H1 (cell line): ENCODE results near the gene PPP1R14C. TPM values are rescaled to one million over a fixed set of nuclear protein-coding genes. Genes with fewer than 3 reads are reported as not detected.

Experiments
- CTCF ChIA-PET: fragments of 300-600 bp; sonication (Branson Sonifier 250); formaldehyde crosslinking; loops from one replicate; lab custom pipeline; 2021; ENCODE audit not compliant: partially characterized antibody; lab: Charles Lee
- POLR2A ChIA-PET: fragments of 300-600 bp; sonication (Branson Sonifier 250); formaldehyde crosslinking; loops from one replicate; lab custom pipeline; 2021; ENCODE audit warnings: inconsistent platforms; ENCODE audit not compliant: partially characterized antibody; lab: Charles Lee
- DNase-seq, 2 experiments: peaks; one replicate each; pipeline versions ENCODE4 v3.0.0 to v3.0.0-alpha.2; 2010 to 2022; ENCODE audit warnings: low spot score in 2 of 2, low read depth in 1 of 2, mixed read lengths in 1 of 2
- FAIRE-seq: peaks from 2 replicates; lab custom pipeline; 2011; peaks lifted over from hg19 to GRCh38; lab: Jason Lieb, UNC
- H2AFZ ChIP-seq: 2 replicates; pipeline ENCODE4 v1.8.1; 2012; ENCODE audit warnings: low read length, inconsistent platforms
- H2AK5ac ChIP-seq: 2 replicates; pipeline ENCODE4 v1.6.1; 2013; ENCODE audit warnings: low read depth, low read length
- H2BK120ac ChIP-seq: replicated peaks from 2 replicates; pipeline ENCODE3; 2013; ENCODE audit warnings: low read depth, low read length, inconsistent platforms
- H2BK12ac ChIP-seq: 2 replicates; pipeline ENCODE4 v1.6.1; 2013; ENCODE audit warnings: low read depth, low read length
- H2BK15ac ChIP-seq: 2 replicates; pipeline ENCODE4 v1.6.1; 2013; ENCODE audit warnings: low read length
- H2BK20ac ChIP-seq: 2 replicates; pipeline ENCODE4 v1.6.1; 2013; ENCODE audit warnings: low read length
- H2BK5ac ChIP-seq: 2 replicates; pipeline ENCODE4 v1.6.1; 2013; ENCODE audit warnings: low read depth, low read length
- H3K14ac ChIP-seq: 2 replicates; pipeline ENCODE4 v1.6.1; 2013; ENCODE audit warnings: inconsistent platforms; ENCODE audit not compliant: insufficient read length
- H3K18ac ChIP-seq: 2 replicates; pipeline ENCODE4 v1.6.1; 2013; ENCODE audit warnings: low read length; ENCODE audit errors: extremely low read depth
- H3K23ac ChIP-seq: 2 replicates; pipeline ENCODE4 v1.6.1; 2013; ENCODE audit warnings: inconsistent platforms; ENCODE audit not compliant: insufficient read length
- H3K23me2 ChIP-seq: 2 replicates; pipeline ENCODE4 v1.6.1; 2013; ENCODE audit warnings: low read depth, low read length
- H3K27ac ChIP-seq: 2 replicates; pipeline ENCODE4 v1.6.1; 2011; ENCODE audit warnings: low read depth, low read length, inconsistent platforms
- H3K27me3 ChIP-seq, 4 experiments: replicated peaks in 1 of 4; 1 replicate in 1 of 4; 2 replicates in 3 of 4; pipeline versions ENCODE4 v1.6.1 to v1.8.1; 2011 to 2013; ENCODE audit warnings: low read length in 3 of 4, mild to moderate bottlenecking in 3 of 4, inconsistent platforms in 2 of 4, mixed read lengths in 2 of 4, moderate library complexity in 1 of 4; ENCODE audit not compliant: control insufficient read depth in 3 of 4, insufficient read depth in 3 of 4; ENCODE audit errors: extremely low read depth in 1 of 4
- H3K36me3 ChIP-seq, 4 experiments: 2 replicates each; pipeline versions ENCODE4 v1.6.1 to v1.8.1; 2011 to 2013; ENCODE audit warnings: mild to moderate bottlenecking in 4 of 4, low read length in 3 of 4, moderate library complexity in 2 of 4, control low read depth in 1 of 4, inconsistent platforms in 1 of 4; ENCODE audit not compliant: insufficient read depth in 4 of 4, control insufficient read depth in 2 of 4
- H3K4ac ChIP-seq: replicated peaks from 2 replicates; pipeline ENCODE3; 2013; ENCODE audit warnings: low read length, low read depth, mixed read lengths, inconsistent platforms; ENCODE audit not compliant: insufficient read length
- H3K4me1 ChIP-seq, 4 experiments: replicated peaks in 1 of 4; 1 replicate in 1 of 4; 2 replicates in 3 of 4; pipeline versions ENCODE4 v1.6.1 to v1.8.1; 2011 to 2013; ENCODE audit warnings: low read length in 3 of 4, inconsistent platforms in 2 of 4, mixed read lengths in 1 of 4; ENCODE audit not compliant: insufficient read depth in 4 of 4, control insufficient read depth in 3 of 4
- H3K4me2 ChIP-seq, 2 experiments: 2 replicates each; pipeline versions ENCODE4 v1.6.1 to v1.8.1; 2011 to 2013; ENCODE audit warnings: low read depth in 2 of 2, low read length in 2 of 2, control low read depth in 1 of 2, inconsistent platforms in 1 of 2, mild to moderate bottlenecking in 1 of 2; ENCODE audit not compliant: insufficient read depth in 1 of 2
- H3K4me3 ChIP-seq, 4 experiments: fragments of 200-600, 300-600 bp in 1 of 4; sonication (generic), shearing (Covaris generic), sonication (Bioruptor Twin) in 1 of 4; 2 replicates each; pipeline versions ENCODE4 v1.5.1 to v1.8.1; 2011 to 2016; ENCODE audit warnings: low read length in 4 of 4, low read depth in 3 of 4, control low read depth in 2 of 4, inconsistent platforms in 2 of 4, mild to moderate bottlenecking in 2 of 4, mixed read lengths in 1 of 4, moderate library complexity in 1 of 4; ENCODE audit not compliant: insufficient read depth in 2 of 4; ENCODE audit errors: extremely low read depth in 1 of 4
- H3K56ac ChIP-seq: replicated peaks from 2 replicates; pipeline ENCODE3; 2013; ENCODE audit warnings: low read depth, mild to moderate bottlenecking, mixed read lengths, low read length, inconsistent platforms; ENCODE audit not compliant: insufficient read length
- H3K79me1 ChIP-seq: 2 replicates; pipeline ENCODE4 v1.6.1; 2013; ENCODE audit warnings: low read depth, low read length, control low read depth
- H3K79me2 ChIP-seq, 2 experiments: 2 replicates each; pipeline versions ENCODE4 v1.6.1 to v1.8.1; 2012 to 2013; ENCODE audit warnings: low read length in 2 of 2, mild to moderate bottlenecking in 2 of 2, inconsistent platforms in 1 of 2; ENCODE audit not compliant: insufficient read depth in 2 of 2, control insufficient read depth in 1 of 2
- H3K9ac ChIP-seq, 4 experiments: replicated peaks in 1 of 4; 1 replicate in 1 of 4; 2 replicates in 3 of 4; pipeline versions ENCODE4 v1.6.1 to v1.8.1; 2011 to 2013; ENCODE audit warnings: low read depth in 3 of 4, low read length in 3 of 4, control low read depth in 2 of 4, mild to moderate bottlenecking in 2 of 4, moderate library complexity in 2 of 4, inconsistent platforms in 1 of 4; ENCODE audit errors: extremely low read depth in 1 of 4
- H3K9me3 ChIP-seq, 2 experiments: 2 replicates each; pipeline versions ENCODE4 v1.6.1 to v1.8.1; 2012 to 2013; ENCODE audit warnings: mild to moderate bottlenecking in 2 of 2, moderate library complexity in 2 of 2, control low read depth in 1 of 2, inconsistent platforms in 1 of 2, low read depth in 1 of 2, low read length in 1 of 2, mixed read lengths in 1 of 2; ENCODE audit not compliant: insufficient read depth in 2 of 2
- H4K20me1 ChIP-seq, 2 experiments: replicated peaks in 1 of 2; 2 replicates each; pipeline versions ENCODE3 to v1.8.1; 2011 to 2013; ENCODE audit warnings: inconsistent platforms in 2 of 2, low read length in 2 of 2, mild to moderate bottlenecking in 1 of 2; ENCODE audit not compliant: insufficient read depth in 2 of 2, control insufficient read depth in 1 of 2
- H4K5ac ChIP-seq: 2 replicates; pipeline ENCODE4 v1.6.1; 2013; ENCODE audit warnings: low read length, low read depth, mixed read lengths, inconsistent platforms; ENCODE audit not compliant: insufficient read length
- H4K8ac ChIP-seq: 2 replicates; pipeline ENCODE4 v1.8.0; 2013; ENCODE audit warnings: mild to moderate bottlenecking, moderate library complexity, low read length, inconsistent platforms; ENCODE audit not compliant: insufficient read depth; ENCODE audit errors: extremely low read depth
- H4K91ac ChIP-seq: replicated peaks from 2 replicates; pipeline ENCODE3; 2013; ENCODE audit warnings: low read length, mixed read lengths, inconsistent platforms; ENCODE audit not compliant: insufficient read length
- EP300 ChIP-seq, 2 experiments: IDR thresholded peaks; 1 replicate in 1 of 2; 2 replicates in 1 of 2; pipeline ENCODE4 v1.6.1; 2011 to 2012; ENCODE audit warnings: low read depth in 2 of 2, low read length in 2 of 2, mild to moderate bottlenecking in 2 of 2, borderline replicate concordance in 1 of 2, inconsistent platforms in 1 of 2, moderate library complexity in 1 of 2
- MAFK ChIP-seq: IDR thresholded peaks from 2 replicates; pipeline ENCODE4 v1.6.1; 2012; ENCODE audit warnings: low read depth, mild to moderate bottlenecking, improper control_type of control experiment, low read length
- POU5F1 ChIP-seq: IDR thresholded peaks from 2 replicates; pipeline ENCODE4 v1.6.1; 2011; ENCODE audit warnings: low read depth, mild to moderate bottlenecking, low read length, moderate library complexity
- SIN3A ChIP-seq, 2 experiments: IDR thresholded peaks in 1 of 2; conservative IDR thresholded peaks in 1 of 2; 2 replicates each; pipeline ENCODE4 v1.6.1; 2011 to 2012; ENCODE audit warnings: low read length in 2 of 2, improper control_type of control experiment in 1 of 2, low read depth in 1 of 2, mild to moderate bottlenecking in 1 of 2
- SP2 ChIP-seq: IDR thresholded peaks from 2 replicates; pipeline ENCODE4 v1.6.1; 2012; ENCODE audit warnings: mild to moderate bottlenecking, low read length, inconsistent platforms
- TAF1 ChIP-seq: IDR thresholded peaks from 2 replicates; pipeline ENCODE4 v1.6.1; 2011; ENCODE audit warnings: mild to moderate bottlenecking, low read depth, low read length
- WGBS, 2 experiments: shearing (Covaris generic) in 1 of 2; methylation state at CpG; one replicate each; pipeline versions ENCODE4 v1.1.6 to v1.1.7; 2013 to 2015; ENCODE audit warnings: low lambda C conversion rate in 2 of 2, mixed read lengths in 2 of 2, inconsistent platforms in 1 of 2, low coverage in 1 of 2, missing lambda C conversion rate in 1 of 2; ENCODE audit not compliant: insufficient replicate concordance in 2 of 2, insufficient coverage in 1 of 2, insufficient read length in 1 of 2; ENCODE audit errors: extremely low coverage in 1 of 2, missing lambda C conversion rate in 1 of 2; 5-methylcytosine and 5-hydroxymethylcytosine counted together
- polyA plus RNA-seq, 7 experiments: library from polyadenylated mRNA; depleted of rRNA in 3 of 7; stranded (reverse) in 5 of 7; unstranded in 2 of 7; fragments of >200 nt in 5 of 7; fragments of 200-250 nt in 2 of 7; gene quantifications; 1 replicate in 5 of 7; 2 replicates in 1 of 7; 4 replicates in 1 of 7; pipeline versions ENCODE4 v1.2.1 to v1.2.3, GENCODE V29; 2011 to 2013; ENCODE audit warnings: missing spikeins in 2 of 7, mixed read lengths in 2 of 7
- total RNA-seq: library from RNA; stranded (reverse); fragmentation: NEBNext Ultra II Directional; extraction: Animal tissue kit (Norgen Biotek cat#: 25700); gene quantifications from 2 replicates; pipeline ENCODE4 v1.2.1, GENCODE V29; 2021

PPP1R14C gene
- total and polyA plus RNA-seq, 2 of the 8 experiments (the other 6 are each of a cell fraction or from before 2014, with no cell fraction given) = 0.30 to 0.61 TPM

DNA sequence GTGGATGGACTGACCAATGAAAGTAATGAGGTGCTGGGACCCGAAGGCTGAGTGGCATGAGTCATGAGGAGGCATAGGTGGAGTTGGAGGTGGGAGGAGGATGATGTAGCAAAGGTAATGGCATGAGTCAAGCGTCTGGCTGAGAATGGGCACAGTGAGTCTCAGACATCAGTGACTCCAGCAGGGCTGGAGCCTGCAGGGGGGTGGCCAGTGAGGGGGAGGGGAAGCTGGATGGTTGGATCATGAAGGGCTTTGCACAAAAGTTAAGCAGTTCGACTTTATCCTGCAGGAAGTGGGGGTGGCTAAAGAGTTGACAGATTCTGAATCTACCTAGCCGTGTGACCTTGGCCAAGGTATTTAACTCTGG, 127.0 kb downstream of the PPP1R14C start:
- H3K36me3 ChIP-seq = no peaks in the 10 kb centered on the region
- no peak overlapping the region for H4K8ac ChIP-seq
- 85% methylated on average over 4 of the region's 4 CpGs; no CpG with 5 or more reads in 1 of the 2 experiments for whole genome bisulfite sequencing, 2 experiments
- H4K91ac ChIP-seq = no peak overlapping the region
- H3K4me1 ChIP-seq = no peaks in the 10 kb centered on the region
- no peaks in the 10 kb centered on the region for H3K79me2 ChIP-seq
- no peak overlapping the region for H3K56ac ChIP-seq
- H3K23ac ChIP-seq = no peak overlapping the region
- no peak overlapping the region for H2BK15ac ChIP-seq
- no peaks in the 10 kb centered on the region for H3K23me2 ChIP-seq
- no peak overlapping the region for H3K14ac ChIP-seq
- no peak overlapping the region for H2BK20ac ChIP-seq
- no peaks in the 10 kb centered on the region for H4K20me1 ChIP-seq
- H2AK5ac ChIP-seq = no peak overlapping the region
- no peaks in the 10 kb centered on the region for H3K27me3 ChIP-seq
- no peak overlapping the region for H4K5ac ChIP-seq
- no peak overlapping the region for H3K4ac ChIP-seq
- no peak overlapping the region for H3K4me2 ChIP-seq
- DNase-seq (peak in 1 of 2 experiments; percentile 36), FAIRE-seq (no peak)
- H2BK120ac ChIP-seq = no peak overlapping the region
- H2BK12ac ChIP-seq = no peak overlapping the region
- POLR2A ChIA-PET = interaction anchor here (1.0 kb wide), 1 partner anchor 9 kb away, joined by 3 read pairs; no protein-coding TSS in a partner anchor
- H3K9me3 ChIP-seq = no peaks in the 10 kb centered on the region
- CTCF ChIA-PET = no interaction called here
- H3K4me3 ChIP-seq = no peak overlapping the region
- H3K79me1 ChIP-seq = no peaks in the 10 kb centered on the region
- no peak overlapping the region for H3K18ac ChIP-seq
- no peak overlapping the region for H3K9ac ChIP-seq
- no peak overlapping the region for H2AFZ ChIP-seq
- H3K27ac ChIP-seq = no peak overlapping the region
- no peak overlapping the region for H2BK5ac ChIP-seq
- TF ChIP-seq SP2 (no peak), SIN3A (conservative IDR thresholded peaks at IDR 0.05 in 1 of 2, IDR thresholded peaks at IDR 0.05 in 1 of 2; ENCODE audit: low read depth in 1 of 2, low read length in 2 of 2) (no peak), MAFK (no peak), EP300 (IDR thresholded peaks at IDR 0.05; ENCODE audit: borderline replicate concordance in 1 of 2, low read depth in 2 of 2, low read length in 2 of 2) (no peak), POU5F1 (no peak), TAF1 (no peak)
